Spinal cord (tissue), 10 donors: ENCODE results near the gene DERL3. TPM values are rescaled to one million over a fixed set of nuclear protein-coding genes. Genes with fewer than 3 reads are reported as not detected.

Experiments used
- DNase-seq, 6 donors: peaks; one replicate each; pipeline versions ENCODE4 v3.0.0 to v3.0.0-alpha.2; 2013 to 2015; ENCODE audit warnings: low spot score in 6 of 6, low read depth in 4 of 6
- H3K27ac ChIP-seq: one replicate; pipeline ENCODE4 v1.5.1; 2013; ENCODE audit warnings: low read depth, low read length, control low read depth
- H3K27me3 ChIP-seq: one replicate; pipeline ENCODE4 v1.6.1; 2013; ENCODE audit warnings: low read length; ENCODE audit not compliant: control insufficient read depth, insufficient read depth
- H3K36me3 ChIP-seq: one replicate; pipeline ENCODE4 v1.6.1; 2013; ENCODE audit warnings: low read length; ENCODE audit not compliant: control insufficient read depth, insufficient read depth
- H3K4me1 ChIP-seq: one replicate; pipeline ENCODE4 v1.6.1; 2013; ENCODE audit warnings: low read length; ENCODE audit not compliant: control insufficient read depth, insufficient read depth
- H3K4me3 ChIP-seq: one replicate; pipeline ENCODE4 v1.5.1; 2013; ENCODE audit warnings: low read depth, low read length, control low read depth
- H3K9me3 ChIP-seq: one replicate; pipeline ENCODE4 v1.6.1; 2013; ENCODE audit warnings: low read length; ENCODE audit not compliant: control insufficient read depth, insufficient read depth
- WGBS: methylation state at CpG from one replicate; pipeline ENCODE4 v1.1.5; 2013; ENCODE audit warnings: missing lambda C conversion rate; ENCODE audit not compliant: insufficient coverage; 5-methylcytosine and 5-hydroxymethylcytosine counted together
- polyA plus RNA-seq, 2 donors: library from polyadenylated mRNA; unstranded; fragments of 120-200 nt; gene quantifications; one replicate each; pipeline ENCODE4 v1.2.1, GENCODE V29; 2013; ENCODE audit not compliant: insufficient read length in 2 of 2
- total RNA-seq, 2 donors: library from RNA; depleted of rRNA in 1 of 2; stranded (reverse); fragments of 120-200 nt in 1 of 2; fragments of >200 nt in 1 of 2; gene quantifications; one replicate each; pipeline versions ENCODE4 v1.2.3 to v1.2.4, GENCODE V29; 2013 to 2014
- donor health status: healthy.

The DERL3 gene
- total and polyA plus RNA-seq, 4 donors: 0.50 to 5.3 (median 4.0) TPM

- Histone ChIP-seq H3K27ac (no peak overlapping the region), H3K9me3 (no peaks in the 10 kb centered on the region), H3K27me3 (no peaks in the 10 kb centered on the region), H3K36me3 (peaks cover 88% of the 10 kb centered on the region), H3K4me3 (no peak overlapping the region), H3K4me1 (no peaks in the 10 kb centered on the region)
- no peak for DNase-seq
- WGBS: 93% methylated on average over 18 of the region's 18 CpGs
These were observed 38.2 kb downstream of the DERL3 start for GRCh38 chr22:23800297-23801237.

- Histone ChIP-seq H3K4me3 (no peak overlapping the region), H3K27ac (no peak overlapping the region), H3K27me3 (no peaks in the 10 kb centered on the region), H3K4me1 (peaks cover 1% of the 10 kb centered on the region), H3K9me3 (no peaks in the 10 kb centered on the region), H3K36me3 (peaks cover 90% of the 10 kb centered on the region)
- WGBS: 59% methylated on average over 5 of the region's 5 CpGs
- DNase-seq: peak in 1 of 6 donors; percentile 12
These were observed 42.3 kb downstream of the DERL3 start for GRCh38 chr22:23796461-23796860.

- DNase-seq: no peak
- Histone ChIP-seq H3K27me3 (no peaks in the 10 kb centered on the region), H3K4me1 (peaks cover 24% of the 10 kb centered on the region), H3K36me3 (peaks cover 67% of the 10 kb centered on the region), H3K9me3 (no peaks in the 10 kb centered on the region), H3K27ac (no peak overlapping the region), H3K4me3 (no peak overlapping the region)
- WGBS: 87% methylated on average over 7 of the region's 8 CpGs
These were observed 45.5 kb downstream of the DERL3 start for GRCh38 chr22:23793326-23793725.

- peak in 1 of 6 donors; percentile 0 for DNase-seq
- Histone ChIP-seq H3K4me1 (peaks cover 29% of the 10 kb centered on the region), H3K27ac (peak overlapping the region; percentile 67), H3K36me3 (peaks cover 55% of the 10 kb centered on the region), H3K4me3 (no peak overlapping the region), H3K9me3 (no peaks in the 10 kb centered on the region), H3K27me3 (no peaks in the 10 kb centered on the region)
- 80% methylated on average over 18 of the region's 25 CpGs for WGBS
These were observed 46.8 kb downstream of the DERL3 start for GRCh38 chr22:23791738-23792645.

- peak in 1 of 6 donors; percentile 52 for DNase-seq
- no peaks in the 10 kb centered on the region for H3K9me3 ChIP-seq
- H3K27ac ChIP-seq: peak overlapping the region; percentile 67
- WGBS: 70% methylated on average over 8 of the region's 11 CpGs
- H3K4me3 ChIP-seq: no peak overlapping the region
- H3K4me1 ChIP-seq: peaks cover 36% of the 10 kb centered on the region
- peaks cover 48% of the 10 kb centered on the region for H3K36me3 ChIP-seq
- H3K27me3 ChIP-seq: no peaks in the 10 kb centered on the region
These were observed 47.7 kb downstream of the DERL3 start for GRCh38 chr22:23790819-23791737.

GRCh38 chr22:23789638-23790037 is 49.2 kb downstream of the DERL3 start:
- Histone ChIP-seq H3K27ac (peak overlapping the region; percentile 11), H3K36me3 (peaks cover 35% of the 10 kb centered on the region), H3K4me1 (peaks cover 41% of the 10 kb centered on the region), H3K4me3 (no peak overlapping the region), H3K9me3 (no peaks in the 10 kb centered on the region), H3K27me3 (no peaks in the 10 kb centered on the region)
- peak in 2 of 6 donors; percentile 44 to 46 for DNase-seq
- WGBS: 67% methylated on average over 2 of the region's 4 CpGs

GRCh38 chr22:23789121-23789520 is 49.7 kb downstream of the DERL3 start:
- peaks cover 41% of the 10 kb centered on the region for H3K4me1 ChIP-seq
- DNase-seq: no peak
- H3K4me3 ChIP-seq: no peak overlapping the region
- H3K36me3 ChIP-seq: peaks cover 30% of the 10 kb centered on the region
- WGBS: 77% methylated on average over 2 of the region's 4 CpGs
- H3K27me3 ChIP-seq: no peaks in the 10 kb centered on the region
- H3K9me3 ChIP-seq: no peaks in the 10 kb centered on the region
- H3K27ac ChIP-seq: peak overlapping the region; percentile 11

- WGBS: 32% methylated on average over 3 of the region's 3 CpGs
- H3K36me3 ChIP-seq: peaks cover 28% of the 10 kb centered on the region
- no peaks in the 10 kb centered on the region for H3K9me3 ChIP-seq
- no peak overlapping the region for H3K27ac ChIP-seq
- no peak for DNase-seq
- H3K27me3 ChIP-seq: no peaks in the 10 kb centered on the region
- H3K4me1 ChIP-seq: peaks cover 41% of the 10 kb centered on the region
- H3K4me3 ChIP-seq: peak overlapping the region; percentile 80
These were observed 50.9 kb downstream of the DERL3 start for GRCh38 chr22:23787910-23788309.

GRCh38 chr22:23787600-23787896 is 51.3 kb downstream of the DERL3 start:
- H3K27me3 ChIP-seq: no peaks in the 10 kb centered on the region
- H3K4me3 ChIP-seq: peak overlapping the region; percentile 80
- no peaks in the 10 kb centered on the region for H3K9me3 ChIP-seq
- H3K36me3 ChIP-seq: peaks cover 24% of the 10 kb centered on the region
- WGBS: 4% methylated on average over 5 of the region's 5 CpGs
- H3K27ac ChIP-seq: peak overlapping the region; percentile 75
- H3K4me1 ChIP-seq: peaks cover 41% of the 10 kb centered on the region
- no peak for DNase-seq
